22Rv1 (cell line): ENCODE measurements around the gene FBXL19.
"Not testable (repeated sequence)": the region's sequence is repeated elsewhere in the genome, so short reads cannot be mapped to it uniquely, and the experiment has no call there.

Source experiments
- CTCF ChIP-seq: fragments of 450-650 bp; IDR thresholded peaks from 2 replicates; pipeline ENCODE4 v1.5.1; 2017; ENCODE audit warnings: mild to moderate bottlenecking
- ZFX ChIP-seq: fragments of 450-650 bp; IDR thresholded peaks from 2 replicates; pipeline ENCODE4 v1.6.1; 2017; ENCODE audit warnings: antibody characterized with exemption, borderline replicate concordance

GRCh38 chr16:30939571-30939970, 16.2 kb downstream of the FBXL19 start:
- TF ChIP-seq CTCF, ZFX: not testable (repeated sequence)
